NCI-H146 treated with DMSO at 0.1 percent for 48 hours (cell line): Measurements from ENCODE around the gene AK1.

Experiments used
- DNase-seq: peaks from one replicate; lab custom pipeline; 2025; ENCODE audit not compliant: unreplicated experiment; lab: John Stamatoyannopoulos, UW

AK1 gene

GRCh38 chr9:127825319-127826051 is 52.0 kb downstream of the AK1 start:
- DNase-seq: no peak

DNA sequence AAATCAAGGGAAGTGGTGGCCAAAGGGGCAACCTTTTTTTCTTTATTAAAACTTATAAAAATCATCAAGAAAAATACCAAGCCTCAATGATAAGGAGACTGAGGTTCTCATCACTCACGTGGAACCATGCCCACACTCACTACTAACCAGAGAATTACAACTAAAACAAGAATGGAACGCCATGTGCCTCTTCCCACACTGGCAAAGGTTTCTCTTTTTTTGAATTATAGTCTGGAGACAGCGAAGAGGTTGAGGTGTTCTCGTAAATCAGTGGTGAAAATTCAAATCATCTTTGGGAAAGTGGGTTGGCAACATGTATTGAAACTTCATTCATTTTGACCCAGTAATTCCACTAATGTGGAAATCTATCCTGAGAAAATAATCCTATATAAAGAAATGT is 55.4 kb downstream of the AK1 start:
- DNase-seq: no peak

GRCh38 chr9:127818574-127818973 is 58.9 kb downstream of the AK1 start:
- DNase-seq: no peak

- no peak for DNase-seq
Measured at GRCh38 chr9:127817881-127818434, 59.5 kb downstream of the AK1 start.

- no peak for DNase-seq
Measured at GRCh38 chr9:127816728-127817127, 60.7 kb downstream of the AK1 start.
